Activated T-helper 1 cell treated with Interleukin-2 at 50 U/mL for 16 hours (primary cell): ENCODE data around the gene UACA.
A peak's percentile ranks its signal among the peaks of the same experiment; 100 is the strongest.
"Not testable (repeated sequence)": the region's sequence is repeated elsewhere in the genome, so short reads cannot be mapped to it uniquely, and the experiment has no call there.

ENCODE experiments used
- DNase-seq: peaks from one replicate; pipeline ENCODE4 v3.0.0-alpha.2; 2020; ENCODE audit warnings: low read depth

The UACA gene, protein sequence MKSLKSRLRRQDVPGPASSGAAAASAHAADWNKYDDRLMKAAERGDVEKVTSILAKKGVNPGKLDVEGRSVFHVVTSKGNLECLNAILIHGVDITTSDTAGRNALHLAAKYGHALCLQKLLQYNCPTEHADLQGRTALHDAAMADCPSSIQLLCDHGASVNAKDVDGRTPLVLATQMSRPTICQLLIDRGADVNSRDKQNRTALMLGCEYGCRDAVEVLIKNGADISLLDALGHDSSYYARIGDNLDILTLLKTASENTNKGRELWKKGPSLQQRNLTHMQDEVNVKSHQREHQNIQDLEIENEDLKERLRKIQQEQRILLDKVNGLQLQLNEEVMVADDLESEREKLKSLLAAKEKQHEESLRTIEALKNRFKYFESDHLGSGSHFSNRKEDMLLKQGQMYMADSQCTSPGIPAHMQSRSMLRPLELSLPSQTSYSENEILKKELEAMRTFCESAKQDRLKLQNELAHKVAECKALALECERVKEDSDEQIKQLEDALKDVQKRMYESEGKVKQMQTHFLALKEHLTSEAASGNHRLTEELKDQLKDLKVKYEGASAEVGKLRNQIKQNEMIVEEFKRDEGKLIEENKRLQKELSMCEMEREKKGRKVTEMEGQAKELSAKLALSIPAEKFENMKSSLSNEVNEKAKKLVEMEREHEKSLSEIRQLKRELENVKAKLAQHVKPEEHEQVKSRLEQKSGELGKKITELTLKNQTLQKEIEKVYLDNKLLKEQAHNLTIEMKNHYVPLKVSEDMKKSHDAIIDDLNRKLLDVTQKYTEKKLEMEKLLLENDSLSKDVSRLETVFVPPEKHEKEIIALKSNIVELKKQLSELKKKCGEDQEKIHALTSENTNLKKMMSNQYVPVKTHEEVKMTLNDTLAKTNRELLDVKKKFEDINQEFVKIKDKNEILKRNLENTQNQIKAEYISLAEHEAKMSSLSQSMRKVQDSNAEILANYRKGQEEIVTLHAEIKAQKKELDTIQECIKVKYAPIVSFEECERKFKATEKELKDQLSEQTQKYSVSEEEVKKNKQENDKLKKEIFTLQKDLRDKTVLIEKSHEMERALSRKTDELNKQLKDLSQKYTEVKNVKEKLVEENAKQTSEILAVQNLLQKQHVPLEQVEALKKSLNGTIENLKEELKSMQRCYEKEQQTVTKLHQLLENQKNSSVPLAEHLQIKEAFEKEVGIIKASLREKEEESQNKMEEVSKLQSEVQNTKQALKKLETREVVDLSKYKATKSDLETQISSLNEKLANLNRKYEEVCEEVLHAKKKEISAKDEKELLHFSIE (N-terminal part only)

DNA sequence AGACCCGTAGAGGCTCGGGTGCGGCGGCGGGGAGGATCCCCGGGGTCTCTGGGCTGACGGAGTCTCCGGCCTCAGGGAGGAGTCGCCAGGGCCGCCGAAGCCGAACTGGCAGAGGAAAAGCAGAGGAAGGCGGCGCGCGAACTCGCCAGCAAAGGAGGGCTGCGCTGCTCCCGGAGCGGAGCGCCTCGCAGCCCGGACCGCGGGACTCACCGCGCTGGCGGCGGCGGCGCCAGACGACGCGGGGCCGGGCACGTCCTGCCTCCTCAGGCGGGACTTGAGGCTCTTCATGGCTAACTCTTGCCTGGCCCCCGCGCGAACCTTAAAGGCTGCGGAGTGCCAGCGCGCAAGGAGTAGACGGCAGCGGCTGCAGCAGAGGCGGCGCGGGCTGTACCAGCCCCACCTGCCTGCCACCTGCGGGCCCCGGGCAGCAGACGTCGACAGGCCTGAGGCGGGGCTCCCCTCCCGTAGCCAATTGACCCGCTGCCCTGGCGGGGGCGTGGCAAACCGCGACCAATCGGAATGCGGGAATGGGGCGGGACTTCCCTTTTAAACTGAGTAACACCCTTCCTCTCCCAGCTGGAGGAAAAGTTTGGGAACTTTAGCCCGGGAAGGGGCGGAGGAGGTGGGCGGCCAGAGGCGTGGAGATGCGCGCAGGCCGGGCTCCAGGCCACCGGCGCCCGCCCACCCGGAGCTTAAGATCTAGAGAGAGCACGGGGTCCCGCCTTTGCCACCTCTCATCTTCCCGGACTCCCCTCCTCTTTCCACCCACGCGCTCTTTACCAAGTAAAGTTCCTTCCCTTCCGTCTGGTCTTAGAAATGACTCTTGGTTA lies at the start of gene UACA:
Gene UACA, minus strand, starts transcription at position 439 of the 830 bp plus-strand sequence. Its CDS starts 151 bp downstream, at position 288.
- DNase-seq: peak; percentile 53

DNA sequence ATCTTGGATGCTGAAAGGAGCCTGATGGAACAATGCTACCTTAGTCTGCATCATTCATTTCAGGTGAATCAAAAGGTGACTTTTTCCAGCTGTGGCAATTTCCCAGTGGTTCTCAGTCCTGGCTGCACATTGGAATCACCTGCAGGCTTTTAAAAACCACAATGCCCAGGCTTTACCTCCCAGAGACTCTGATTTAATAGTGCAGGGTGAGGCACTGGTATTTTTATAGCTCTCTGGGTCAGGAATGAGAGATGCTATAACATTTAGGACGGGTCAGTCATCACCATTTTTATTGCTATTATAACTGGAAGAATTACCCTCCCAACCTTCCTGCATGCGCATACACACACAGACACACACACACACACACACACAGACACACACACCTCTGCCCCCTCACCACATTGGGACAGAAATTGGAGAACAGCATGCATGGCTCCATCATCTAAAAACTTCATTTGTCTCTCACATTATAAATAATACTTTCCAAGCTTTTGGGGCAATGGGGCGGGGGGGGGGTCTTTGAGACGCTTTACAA lies 49.5 kb upstream of the UACA start:
- DNase-seq: no peak

DNA sequence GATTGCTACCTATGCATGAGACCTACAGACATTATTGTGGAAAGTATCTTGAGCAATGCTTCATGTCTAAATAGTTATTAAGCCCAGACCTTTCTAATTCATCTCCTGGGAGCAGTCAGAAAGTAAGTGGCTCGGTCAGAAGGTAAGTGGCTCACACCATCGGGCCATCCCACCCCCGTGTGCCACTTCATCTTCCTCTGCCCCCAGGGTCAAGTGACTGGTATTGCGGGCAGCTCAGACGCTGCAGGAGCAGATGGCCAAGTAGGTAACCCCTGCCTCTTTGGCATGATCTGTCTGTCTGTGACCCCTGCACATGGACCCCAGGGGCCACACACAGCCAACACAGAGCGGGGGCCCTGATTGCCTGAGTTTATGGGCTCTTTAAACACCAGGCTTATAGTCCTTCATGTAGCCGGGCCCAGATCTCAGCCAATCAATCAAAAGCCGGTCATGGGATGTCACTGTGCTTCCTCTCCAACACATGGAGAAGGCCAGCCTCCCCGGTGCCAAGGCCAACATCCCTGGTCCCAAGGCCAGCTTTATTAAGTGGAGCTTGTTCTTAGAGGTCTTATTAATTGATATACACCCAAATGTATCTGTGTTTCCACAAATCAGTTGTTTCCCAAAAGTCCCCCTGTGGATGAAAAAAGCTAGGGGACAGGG lies 47.7 kb upstream of the UACA start:
- no peak for DNase-seq

DNA sequence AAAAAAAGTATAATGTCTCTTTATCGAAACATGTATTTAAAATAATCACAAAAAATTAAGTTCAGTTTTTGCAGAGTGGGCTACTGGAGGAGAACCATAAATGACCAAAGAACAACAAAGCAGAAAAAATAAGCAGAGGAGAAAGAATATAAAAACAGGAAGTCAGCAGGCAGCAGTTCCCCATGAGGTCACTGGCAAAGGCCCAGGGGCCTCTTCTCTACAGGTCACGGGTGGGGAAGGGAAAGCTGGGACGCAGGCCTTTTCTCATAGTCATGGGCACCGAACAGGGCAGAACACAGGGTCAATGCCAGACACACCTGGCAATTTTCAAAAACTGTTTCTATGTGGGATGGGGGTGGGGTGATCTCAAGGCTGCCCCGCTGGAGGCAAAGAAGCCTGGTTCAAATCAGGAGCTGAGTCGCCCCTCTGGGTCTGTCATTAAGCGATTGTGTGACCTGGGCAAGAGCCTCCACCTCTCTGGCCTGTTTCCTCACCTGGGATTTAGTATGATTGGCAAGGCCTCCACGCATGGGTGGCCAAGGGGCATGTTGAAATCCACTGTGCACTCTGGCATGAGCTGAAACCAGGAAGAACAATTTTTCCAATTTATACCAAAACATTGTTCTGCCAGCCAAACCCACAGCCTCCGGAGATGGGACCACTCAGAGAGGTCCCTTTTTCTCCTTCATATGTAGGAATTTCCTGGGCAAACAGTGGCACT lies 43.8 kb upstream of the UACA start:
- DNase-seq: no peak

DNA sequence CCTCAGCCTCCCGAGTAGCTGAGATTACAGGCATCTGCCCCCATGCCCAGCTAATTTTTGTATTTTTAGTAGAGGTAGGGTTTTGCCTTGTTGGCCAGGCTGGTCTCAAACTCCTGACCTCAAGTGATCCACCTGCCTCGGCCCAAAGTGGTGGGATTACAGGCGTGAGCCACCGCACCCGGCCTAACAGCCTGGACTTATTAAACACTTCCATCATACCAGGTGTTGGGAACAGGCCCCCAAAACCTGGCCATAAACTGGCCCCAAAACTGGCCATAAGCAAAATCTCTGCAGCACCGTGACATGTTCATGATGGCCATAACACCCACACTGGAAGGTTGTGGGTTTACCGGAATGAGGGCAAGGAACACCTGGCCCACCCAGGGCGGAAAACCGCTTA lies 41.0 kb upstream of the UACA start:
- DNase-seq: not testable (repeated sequence)

DNA sequence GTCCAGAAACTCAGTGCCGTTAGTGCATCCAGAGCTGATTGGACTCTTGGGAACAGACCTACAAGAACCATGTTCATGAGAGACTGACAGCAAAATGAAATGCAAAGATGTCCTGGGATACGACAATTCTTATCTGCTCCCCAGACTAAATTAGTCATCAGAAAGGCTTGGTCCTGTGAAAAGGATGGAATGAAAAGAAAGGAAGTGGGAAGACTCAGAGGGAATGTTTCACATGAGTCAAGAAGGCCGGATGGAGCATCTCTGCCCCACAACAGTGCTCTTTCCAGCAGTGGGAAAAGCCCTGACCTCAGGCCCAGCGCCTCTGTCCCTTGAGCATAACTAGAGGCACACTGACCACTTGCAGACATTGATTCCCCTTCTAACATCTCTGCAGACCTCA lies 39.3 kb upstream of the UACA start:
- no peak for DNase-seq

DNA sequence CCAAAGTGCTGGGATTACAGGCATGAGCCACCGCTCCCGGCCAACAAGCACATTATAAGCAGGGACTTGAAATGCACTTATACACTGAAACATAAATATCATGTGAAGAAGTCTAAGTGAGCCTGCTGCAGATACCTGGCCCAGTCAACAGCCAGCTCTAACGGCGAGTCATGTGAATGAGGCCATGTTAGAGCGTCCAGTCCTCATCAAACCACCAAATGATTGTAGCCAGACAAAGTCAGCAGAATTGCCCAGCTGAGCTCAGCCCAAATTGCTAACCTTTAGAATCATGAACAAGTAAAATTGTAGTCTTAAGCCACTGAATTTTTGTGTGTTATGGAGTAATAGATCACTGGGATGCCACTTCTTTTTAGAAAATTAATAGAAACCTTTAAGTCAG lies 37.8 kb upstream of the UACA start:
- DNase-seq: no peak

DNA sequence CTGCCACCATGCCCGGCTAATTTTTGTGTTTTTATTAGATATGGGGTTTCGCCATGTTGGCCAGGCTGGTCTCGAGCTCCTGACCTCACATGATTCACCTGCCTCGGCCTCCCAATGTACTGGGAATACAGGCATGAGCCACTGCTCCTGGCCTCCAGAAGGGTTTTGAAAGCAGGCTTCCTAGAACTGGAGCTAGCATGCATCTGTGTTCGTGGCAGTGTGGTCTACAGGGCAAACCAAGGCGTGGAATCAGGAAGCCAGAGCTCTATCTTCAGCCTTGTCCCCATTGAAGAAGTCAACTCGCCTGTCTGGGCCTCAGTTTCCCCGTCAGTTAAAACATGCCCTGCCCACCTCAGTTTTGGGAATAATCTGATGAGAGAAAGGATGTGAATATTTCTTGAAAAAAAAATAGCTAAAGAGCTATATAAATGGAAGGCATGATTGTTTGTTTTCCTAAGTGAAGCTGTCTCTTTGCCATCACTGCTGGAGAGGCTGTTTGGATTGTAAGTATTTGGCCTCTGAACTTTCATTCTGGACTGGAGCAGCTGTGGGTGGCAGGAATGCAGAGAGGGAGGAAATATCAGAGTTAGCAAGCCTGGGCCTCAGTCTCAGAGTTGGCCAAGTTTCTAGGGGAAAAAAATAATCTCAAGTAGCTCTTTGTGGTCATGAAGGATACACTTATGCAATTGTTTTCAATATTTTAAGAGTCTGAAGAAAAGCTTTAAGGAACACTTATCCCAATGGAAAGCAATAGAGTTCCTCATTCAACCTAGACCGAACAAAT lies 36.5 kb upstream of the UACA start:
- no peak for DNase-seq

DNA sequence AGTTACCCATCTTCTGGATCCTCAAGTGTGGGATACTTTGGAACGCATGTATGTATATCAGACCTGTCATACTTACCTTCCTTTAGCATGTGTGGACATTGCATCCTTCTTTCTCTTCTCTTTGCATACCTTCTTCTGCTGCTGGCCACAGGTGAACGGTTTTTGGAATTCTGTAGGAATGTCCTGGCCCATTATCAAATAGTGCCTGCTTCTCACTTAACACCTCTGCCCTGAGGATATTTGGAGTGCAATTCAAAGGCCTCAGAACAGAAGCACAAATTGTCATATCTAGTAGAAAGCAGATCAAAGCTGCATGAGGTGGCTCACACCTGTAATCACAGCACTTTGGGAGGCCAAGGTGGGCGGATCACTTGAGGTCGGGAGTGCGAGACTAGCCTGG lies 34.1 kb upstream of the UACA start:
- DNase-seq: no peak

DNA sequence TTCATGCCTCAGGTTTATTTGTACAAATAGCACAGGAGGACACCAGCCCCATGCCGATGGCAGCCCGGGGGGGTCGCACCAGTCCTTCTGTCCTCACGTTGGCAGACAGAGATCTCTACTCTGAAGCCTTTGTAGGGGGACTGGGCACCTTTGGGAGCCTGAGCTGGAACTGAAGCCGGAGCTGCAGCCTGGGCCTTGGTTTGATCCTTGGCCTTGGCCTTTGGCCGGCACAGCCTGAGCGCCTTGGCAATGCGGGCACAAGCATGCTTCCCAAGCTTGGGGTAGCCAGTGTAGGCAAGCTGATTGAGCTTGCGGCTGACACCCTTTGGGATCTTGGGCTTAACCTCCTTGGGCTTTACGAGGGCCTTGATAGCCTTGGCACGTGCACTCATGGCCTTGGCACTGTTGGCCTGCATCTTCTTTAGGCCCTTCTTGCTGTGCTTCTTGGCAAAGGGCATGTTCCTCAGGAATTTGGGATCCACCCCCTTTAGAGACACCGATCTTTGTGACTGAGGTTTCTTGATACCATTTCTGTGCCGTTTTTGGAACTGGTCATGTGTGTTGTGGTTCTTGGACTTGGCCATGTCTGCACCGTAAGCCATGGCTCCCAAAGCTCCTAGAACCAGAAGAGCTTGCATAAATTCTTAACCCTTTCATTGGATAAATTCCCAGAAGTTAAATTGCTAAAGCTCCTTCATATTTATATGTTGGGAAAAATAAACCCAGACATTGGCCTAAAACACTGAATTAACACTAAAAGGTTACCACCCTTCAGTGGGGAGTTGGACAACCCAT lies 33.4 kb upstream of the UACA start:
- DNase-seq: no peak

DNA sequence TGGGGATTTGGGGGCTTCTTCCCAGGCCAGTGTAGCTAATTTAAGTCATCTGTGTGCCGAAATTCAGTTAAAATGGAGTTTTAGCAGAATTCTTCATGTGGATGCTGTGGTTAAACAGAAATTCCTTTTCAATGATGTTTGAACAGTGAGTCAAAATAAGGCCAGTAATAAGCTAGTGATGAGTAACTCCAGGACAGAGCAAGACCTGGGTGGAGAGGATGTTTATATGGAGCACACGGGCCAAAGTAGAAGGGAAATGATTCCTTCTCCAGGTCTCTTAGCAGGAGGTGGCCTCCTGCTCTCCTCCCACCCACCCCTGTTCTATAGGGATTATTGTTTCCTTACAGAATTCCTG lies 31.9 kb upstream of the UACA start:
- no peak for DNase-seq

DNA sequence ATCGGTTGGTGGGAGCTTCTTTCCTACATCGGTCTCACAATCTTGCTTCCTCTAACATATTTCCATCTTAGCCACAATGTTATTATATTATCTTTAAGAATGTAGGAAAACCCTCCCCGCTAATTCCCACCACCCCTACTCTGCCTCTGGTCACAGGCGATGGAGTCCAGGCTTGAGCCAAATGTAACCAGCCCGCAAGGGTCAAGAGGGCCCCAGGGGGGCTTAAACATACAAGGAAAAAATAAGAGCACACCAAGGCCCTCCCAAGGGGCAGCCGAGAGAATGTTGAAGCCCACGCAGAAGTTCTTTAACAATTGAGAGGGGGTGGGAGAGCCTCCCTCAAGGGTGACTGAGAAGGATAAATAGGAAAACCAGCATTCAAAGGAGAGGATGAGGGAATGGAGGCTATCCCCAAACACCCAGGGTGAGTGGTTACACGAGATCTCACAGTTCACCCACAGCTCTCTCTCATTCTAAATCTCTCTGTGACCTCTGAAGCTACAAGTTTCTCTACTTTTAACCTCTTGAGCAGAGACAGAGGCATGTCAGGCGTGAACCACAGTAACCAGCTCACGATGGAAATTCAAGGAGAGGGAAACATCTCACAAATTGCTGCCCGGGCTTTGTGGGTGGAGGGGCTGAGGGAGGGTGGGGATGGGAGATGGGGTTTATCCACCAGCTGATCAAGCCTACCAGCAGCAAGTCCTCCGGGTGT lies 31.4 kb upstream of the UACA start:
- DNase-seq: no peak

DNA sequence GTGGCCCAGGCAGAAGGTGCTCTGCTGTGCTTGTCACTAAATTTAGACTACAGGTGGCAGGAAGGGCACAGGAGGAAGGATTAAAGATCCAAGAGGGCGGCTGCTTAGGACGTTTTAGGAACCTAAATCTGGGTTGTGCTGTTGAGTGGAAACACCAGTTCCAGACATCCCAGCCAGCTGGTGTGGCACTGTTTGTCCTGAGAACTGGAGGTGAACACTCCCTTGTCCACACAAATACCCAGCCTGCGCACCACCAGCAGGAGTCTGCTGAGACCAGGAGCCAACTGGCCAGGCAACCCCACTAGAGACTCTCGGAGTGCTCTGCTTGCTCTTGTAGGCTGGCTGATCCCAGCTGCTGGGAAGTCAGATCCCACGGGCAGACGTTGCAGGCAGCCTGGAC lies 30.3 kb upstream of the UACA start:
- DNase-seq: no peak

DNA sequence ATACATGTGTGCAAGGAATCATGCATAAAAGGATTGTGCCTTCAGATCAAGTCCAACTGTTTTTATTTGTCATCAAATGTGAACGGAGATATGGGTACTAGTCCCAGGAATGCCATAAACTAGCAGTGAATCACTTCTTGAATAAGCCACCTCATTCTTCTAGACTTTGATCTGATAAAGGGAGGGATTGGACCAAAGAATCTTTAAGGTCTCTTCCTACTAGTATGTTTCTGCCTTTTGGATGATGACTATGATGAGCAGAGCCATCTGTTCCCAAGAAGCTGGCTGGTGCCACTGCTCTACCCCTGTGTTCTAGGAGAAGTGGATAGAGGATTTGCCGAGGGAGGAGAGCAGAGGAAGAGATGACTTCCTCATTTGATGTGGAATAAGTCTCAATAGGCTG lies 28.8 kb upstream of the UACA start:
- no peak for DNase-seq

DNA sequence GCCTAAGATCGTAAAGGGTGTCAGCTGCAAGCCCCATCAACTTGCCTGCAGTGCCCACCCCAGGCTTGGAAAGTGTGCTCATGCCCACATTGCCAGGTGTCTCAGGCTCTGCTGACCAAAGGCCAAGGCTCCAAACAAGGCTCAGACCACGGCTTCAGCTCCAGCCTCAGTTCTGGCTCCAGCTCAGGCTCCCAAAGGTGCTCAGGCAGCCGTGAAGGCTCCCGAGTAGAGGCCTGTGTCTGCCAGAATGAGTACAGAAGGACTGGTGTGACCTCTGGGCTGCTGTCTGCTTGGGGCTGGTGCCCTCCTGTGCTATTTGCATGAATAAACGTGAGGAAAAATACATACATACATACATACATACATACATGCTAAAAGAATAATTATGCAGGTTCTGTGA lies 27.9 kb upstream of the UACA start:
- DNase-seq: no peak

DNA sequence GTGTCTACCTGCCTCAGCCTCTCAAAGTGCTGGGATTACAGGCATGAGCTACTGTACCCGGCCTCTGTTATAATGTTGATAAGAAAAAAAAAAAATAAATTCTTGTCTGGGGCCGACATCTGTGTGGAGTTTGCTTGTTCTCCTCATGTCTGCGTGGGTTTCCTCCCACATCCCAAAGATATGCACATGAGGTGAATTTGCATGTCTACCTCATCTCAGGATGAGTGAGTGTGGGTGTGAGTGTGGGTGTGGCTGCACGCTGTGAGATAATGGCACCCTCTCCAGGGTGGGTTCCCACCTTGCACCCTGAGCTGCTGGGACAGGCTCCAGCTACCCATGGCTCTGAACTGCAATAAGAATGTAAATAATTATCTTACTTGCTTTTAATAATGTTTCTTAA lies 25.9 kb upstream of the UACA start:
- DNase-seq: no peak

DNA sequence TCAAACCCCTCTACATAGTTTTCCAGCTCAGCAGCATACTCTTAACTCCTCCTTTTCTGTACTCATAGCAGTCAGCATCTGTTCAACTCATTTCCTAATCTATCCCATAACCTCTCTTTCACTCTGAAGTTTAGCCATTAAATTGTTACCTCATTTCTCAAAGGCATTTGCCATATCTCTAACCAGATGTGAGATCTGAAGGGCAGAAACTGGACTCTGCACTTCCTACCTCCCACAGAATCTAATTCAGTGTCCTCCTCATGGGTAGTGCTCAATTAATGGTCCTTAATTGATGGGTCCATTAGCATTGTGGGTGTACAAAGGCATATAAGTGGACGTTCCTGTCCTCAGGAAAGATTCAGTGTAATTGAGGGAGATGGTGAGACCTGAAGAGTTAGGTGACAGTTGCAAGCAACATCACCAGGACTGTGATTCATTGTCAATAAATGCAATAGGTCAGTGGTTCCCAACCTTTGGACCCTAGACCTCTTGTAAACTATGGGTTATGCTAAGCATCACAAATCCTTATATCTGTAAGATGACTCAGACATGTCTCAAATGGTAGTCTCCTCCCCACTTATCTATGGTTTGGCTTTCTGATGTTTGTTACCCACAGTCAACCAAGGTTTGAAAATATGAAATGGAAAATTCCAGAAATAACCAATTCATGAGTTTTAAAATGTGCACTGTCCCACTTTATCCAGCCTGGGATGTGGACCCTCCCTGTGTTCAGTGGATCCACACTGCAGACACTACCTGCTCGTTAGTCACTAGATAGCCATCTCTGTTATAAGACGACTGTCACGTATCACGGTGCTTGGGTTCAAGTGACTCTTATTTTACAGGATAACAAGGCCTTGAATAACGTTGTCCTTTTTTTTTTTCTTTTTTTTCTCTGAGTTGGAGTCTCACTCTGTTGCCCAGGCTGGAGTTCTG lies 25.0 kb upstream of the UACA start:
- no peak for DNase-seq
